ENCODE data around the gene GATM. TPM values are rescaled to one million over a fixed set of nuclear protein-coding genes. Genes with fewer than 3 reads are reported as not detected.

GATM gene, protein sequence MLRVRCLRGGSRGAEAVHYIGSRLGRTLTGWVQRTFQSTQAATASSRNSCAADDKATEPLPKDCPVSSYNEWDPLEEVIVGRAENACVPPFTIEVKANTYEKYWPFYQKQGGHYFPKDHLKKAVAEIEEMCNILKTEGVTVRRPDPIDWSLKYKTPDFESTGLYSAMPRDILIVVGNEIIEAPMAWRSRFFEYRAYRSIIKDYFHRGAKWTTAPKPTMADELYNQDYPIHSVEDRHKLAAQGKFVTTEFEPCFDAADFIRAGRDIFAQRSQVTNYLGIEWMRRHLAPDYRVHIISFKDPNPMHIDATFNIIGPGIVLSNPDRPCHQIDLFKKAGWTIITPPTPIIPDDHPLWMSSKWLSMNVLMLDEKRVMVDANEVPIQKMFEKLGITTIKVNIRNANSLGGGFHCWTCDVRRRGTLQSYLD
- total RNA-seq, result 1,000 to 10,000 TPM in 4 of 6 donors, 100 to 1,000 TPM in 2; 862 to 1,576 (median 1,249) TPM
- polyA plus RNA-seq, result 100 to 1,000 TPM; 343 to 367 TPM

DNA sequence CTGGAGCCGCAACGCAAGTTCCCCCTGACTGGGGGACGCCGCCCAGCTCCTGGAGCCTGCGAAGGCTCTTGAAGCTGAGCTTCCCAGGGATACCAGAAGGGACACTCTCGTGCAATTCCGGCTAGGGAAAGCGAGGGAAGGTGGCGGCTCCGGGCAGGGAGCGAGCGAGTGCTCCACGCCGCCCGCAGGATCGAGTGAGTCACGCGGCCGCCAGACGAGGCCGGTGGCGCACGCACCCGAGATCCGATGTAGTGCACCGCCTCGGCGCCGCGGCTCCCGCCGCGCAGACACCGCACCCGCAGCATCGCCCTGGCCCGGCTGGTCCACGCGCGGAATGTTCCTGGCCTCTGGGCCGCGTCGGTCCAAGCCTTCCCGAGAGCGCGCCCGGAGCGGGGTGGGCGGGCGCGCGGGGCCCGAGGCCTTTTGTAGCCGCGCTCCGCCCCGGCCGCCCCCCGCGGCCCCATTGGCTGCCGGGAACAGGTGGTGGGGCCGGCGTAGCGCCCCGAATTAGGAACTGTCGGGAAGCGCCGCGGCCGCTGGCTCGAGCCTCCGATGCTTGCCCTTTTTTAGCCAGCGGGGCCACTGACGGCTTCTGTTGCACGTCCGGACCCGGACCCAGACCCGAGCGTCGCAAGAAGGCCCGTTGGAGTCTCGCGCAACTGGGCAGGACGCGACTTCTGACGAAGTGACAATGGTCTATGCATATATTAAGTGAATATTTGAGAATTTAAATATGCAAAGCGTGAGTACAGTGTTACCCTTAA, at the start of gene GATM:
Gene GATM, minus strand, starts transcription at position 396 of the 764 bp plus-strand sequence. Its CDS starts 91 bp downstream, at position 305.
- Histone ChIP-seq H3K9me3 (no peaks in the 10 kb centered on the region), H3K4me3 (peak within 1 kb of the TSS; percentile 74 to 93 (median 88)), H3K36me3 (peaks cover 0 to 12% (median 12%) of the 10 kb centered on the region in 3 donors), H3K27ac (peak within 1 kb of the TSS; percentile 87 to 98 (median 94)), H3K4me1 (peaks cover 0 to 31% (median 0%) of the 10 kb centered on the region in 3 donors), H3K27me3 (no peaks in the 10 kb centered on the region)
- TF ChIP-seq, protein P1, sequence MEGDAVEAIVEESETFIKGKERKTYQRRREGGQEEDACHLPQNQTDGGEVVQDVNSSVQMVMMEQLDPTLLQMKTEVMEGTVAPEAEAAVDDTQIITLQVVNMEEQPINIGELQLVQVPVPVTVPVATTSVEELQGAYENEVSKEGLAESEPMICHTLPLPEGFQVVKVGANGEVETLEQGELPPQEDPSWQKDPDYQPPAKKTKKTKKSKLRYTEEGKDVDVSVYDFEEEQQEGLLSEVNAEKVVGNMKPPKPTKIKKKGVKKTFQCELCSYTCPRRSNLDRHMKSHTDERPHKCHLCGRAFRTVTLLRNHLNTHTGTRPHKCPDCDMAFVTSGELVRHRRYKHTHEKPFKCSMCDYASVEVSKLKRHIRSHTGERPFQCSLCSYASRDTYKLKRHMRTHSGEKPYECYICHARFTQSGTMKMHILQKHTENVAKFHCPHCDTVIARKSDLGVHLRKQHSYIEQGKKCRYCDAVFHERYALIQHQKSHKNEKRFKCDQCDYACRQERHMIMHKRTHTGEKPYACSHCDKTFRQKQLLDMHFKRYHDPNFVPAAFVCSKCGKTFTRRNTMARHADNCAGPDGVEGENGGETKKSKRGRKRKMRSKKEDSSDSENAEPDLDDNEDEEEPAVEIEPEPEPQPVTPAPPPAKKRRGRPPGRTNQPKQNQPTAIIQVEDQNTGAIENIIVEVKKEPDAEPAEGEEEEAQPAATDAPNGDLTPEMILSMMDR (IDR thresholded peaks at IDR 0.05), result peak in 1 of 4 donors; percentile 22
- 0 to 1% methylated on average over 84 to 87 of the region's 87 CpGs for WGBS, 2 donors
- no peak for FAIRE-seq
- intact Hi-C loops (cut with DNase I), result no loop called here
- DNase-seq, result peak; percentile 78 to 92 (median 84)
- peak; percentile 82 to 85 (median 83) for ATAC-seq

DNA sequence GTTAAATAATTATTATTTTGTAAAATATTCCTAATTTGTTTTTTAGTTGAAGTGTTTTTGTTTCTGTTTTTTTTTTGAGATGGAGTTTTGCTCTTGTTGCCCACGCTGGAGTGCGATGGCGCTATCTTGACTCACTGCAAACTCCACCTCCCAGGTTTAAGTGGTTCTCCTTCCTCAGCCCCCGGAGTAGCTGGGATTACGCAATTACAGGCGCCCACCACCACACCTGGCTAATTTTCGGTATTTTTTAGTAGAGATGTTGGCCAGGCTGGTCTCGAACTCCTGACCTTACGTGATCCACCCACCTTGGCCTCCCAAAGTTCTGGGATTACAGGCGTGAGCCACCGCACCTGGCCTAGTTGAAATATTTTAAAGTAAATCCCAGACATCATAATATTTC, 48.7 kb upstream of the GATM start:
- DNase-seq (no peak), FAIRE-seq (no peak), ATAC-seq (no peak)
- peaks cover 0 to 10% (median 0%) of the 10 kb centered on the region in 3 donors for H3K4me1 ChIP-seq
- no peak overlapping the region for H3K27ac ChIP-seq
- H3K9me3 ChIP-seq, result no peaks in the 10 kb centered on the region
- intact Hi-C loops (cut with DNase I), result no loop called here
- no peak overlapping the region for H3K4me3 ChIP-seq
- peaks cover 0 to 3% (median 0%) of the 10 kb centered on the region in 3 donors for H3K36me3 ChIP-seq
- no peaks in the 10 kb centered on the region for H3K27me3 ChIP-seq
- TF ChIP-seq, protein P1 (IDR thresholded peaks at IDR 0.05), result no peak
- 93 to 94% methylated on average over 11 of the region's 11 CpGs for WGBS, 2 donors

DNA sequence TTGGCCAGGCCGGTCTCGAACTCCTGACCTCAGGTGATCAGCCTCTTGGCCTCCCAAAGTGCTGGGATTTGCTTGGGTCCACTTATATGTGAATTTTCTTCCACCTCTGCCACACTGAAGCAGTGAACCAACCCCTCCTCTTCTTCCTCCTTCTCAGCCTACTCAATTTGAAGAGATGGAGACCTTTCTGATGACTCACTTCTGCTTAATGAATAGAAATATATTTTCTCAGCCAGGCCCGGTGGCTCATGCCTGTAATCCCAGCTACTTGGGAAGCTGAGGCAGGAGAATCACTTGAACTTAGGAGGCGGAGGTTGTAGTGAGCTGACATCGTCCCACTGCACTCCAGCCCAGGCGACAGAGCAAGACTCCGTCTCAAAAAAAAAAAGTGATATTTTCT, 46.8 kb upstream of the GATM start:
- DNase-seq (no peak), ATAC-seq (no peak), FAIRE-seq (no peak)
- Histone ChIP-seq H3K4me3 (no peak overlapping the region), H3K36me3 (peaks cover 0 to 14% (median 5%) of the 10 kb centered on the region in 3 donors), H3K27ac (no peak overlapping the region), H3K4me1 (no peaks in the 10 kb centered on the region), H3K27me3 (no peaks in the 10 kb centered on the region), H3K9me3 (no peaks in the 10 kb centered on the region)
- TF ChIP-seq, protein P1 (IDR thresholded peaks at IDR 0.05), result no peak
- intact Hi-C loops (cut with DNase I), result no loop called here
- 87 to 91% methylated on average over 7 of the region's 7 CpGs for WGBS, 2 donors

DNA sequence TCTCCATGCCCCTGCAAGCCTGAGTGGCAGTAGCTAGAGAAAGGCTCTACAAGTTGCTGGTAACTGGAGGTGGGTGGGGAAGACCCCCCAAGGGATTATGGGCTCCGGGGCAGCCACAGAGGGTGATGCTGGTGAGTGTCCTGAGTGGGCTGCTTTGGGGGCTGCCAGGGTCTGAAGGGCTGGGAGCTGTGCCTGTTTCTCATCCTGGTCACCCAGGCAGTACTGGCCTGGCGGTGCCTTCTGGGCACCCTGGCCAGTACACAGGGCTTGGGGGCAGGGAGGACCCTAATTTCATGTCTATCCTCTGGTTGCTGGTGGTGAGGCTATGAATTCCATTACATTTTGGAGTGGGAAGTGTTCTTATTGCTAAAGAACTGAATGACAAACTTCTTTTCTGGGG, 46.1 kb upstream of the GATM start:
- FAIRE-seq (no peak), ATAC-seq (no peak), DNase-seq (no peak)
- Histone ChIP-seq H3K4me1 (no peaks in the 10 kb centered on the region), H3K27me3 (no peaks in the 10 kb centered on the region), H3K36me3 (peaks cover 0 to 21% (median 8%) of the 10 kb centered on the region in 3 donors), H3K9me3 (no peaks in the 10 kb centered on the region), H3K4me3 (no peak overlapping the region), H3K27ac (no peak overlapping the region)
- 96 to 100% methylated on average over 2 of the region's 2 CpGs for WGBS, 2 donors
- TF ChIP-seq, protein P1 (IDR thresholded peaks at IDR 0.05), result no peak
- intact Hi-C loops (cut with DNase I), result no loop called here
